Liver (tissue), 9 donors: ENCODE results near the gene TBC1D21. TPM values are rescaled to one million over a fixed set of nuclear protein-coding genes. Genes with fewer than 3 reads are reported as not detected.

Experiments used
- DNase-seq: peaks from one replicate; pipeline ENCODE4 v3.0.0-alpha.2; 2017; ENCODE audit warnings: low spot score
- H3K27ac ChIP-seq, 2 donors: one replicate each; pipeline ENCODE4 v1.7.0; 2013; ENCODE audit warnings: inconsistent platforms in 2 of 2, low read length in 2 of 2, control low read depth in 1 of 2, low read depth in 1 of 2, mild to moderate bottlenecking in 1 of 2
- H3K27me3 ChIP-seq, 4 donors: one replicate each; pipeline versions ENCODE4 v1.6.1 to v1.7.0; 2013; ENCODE audit warnings: low read length in 3 of 4, inconsistent platforms in 1 of 4, mild to moderate bottlenecking in 1 of 4, moderate library complexity in 1 of 4; ENCODE audit not compliant: control insufficient read depth in 4 of 4, insufficient read depth in 4 of 4
- H3K36me3 ChIP-seq, 4 donors: one replicate each; pipeline versions ENCODE4 v1.6.1 to v1.7.0; 2013; ENCODE audit warnings: low read length in 3 of 4, mild to moderate bottlenecking in 3 of 4, low read depth in 1 of 4, moderate library complexity in 1 of 4; ENCODE audit not compliant: control insufficient read depth in 4 of 4, insufficient read depth in 3 of 4
- H3K4me1 ChIP-seq, 4 donors: one replicate each; pipeline versions ENCODE4 v1.6.1 to v1.7.0; 2013; ENCODE audit warnings: low read length in 3 of 4, mild to moderate bottlenecking in 3 of 4, moderate library complexity in 1 of 4; ENCODE audit not compliant: control insufficient read depth in 4 of 4, insufficient read depth in 4 of 4
- H3K4me3 ChIP-seq, 3 donors: one replicate each; pipeline versions ENCODE4 v1.6.1 to v1.7.0; 2013; ENCODE audit warnings: low read length in 3 of 3, control low read depth in 1 of 3, low read depth in 1 of 3, mild to moderate bottlenecking in 1 of 3
- H3K9ac ChIP-seq, 2 donors: one replicate each; pipeline ENCODE4 v1.7.0; 2013; ENCODE audit warnings: low read length in 2 of 2, mild to moderate bottlenecking in 2 of 2, moderate library complexity in 2 of 2, control low read depth in 1 of 2, low read depth in 1 of 2
- H3K9me3 ChIP-seq, 4 donors: one replicate each; pipeline versions ENCODE4 v1.6.1 to v1.7.0; 2013; ENCODE audit warnings: low read length in 3 of 4; ENCODE audit not compliant: control insufficient read depth in 4 of 4
- EGR1 ChIP-seq, 2 donors: IDR thresholded peaks; 2 replicates each; pipeline ENCODE4 v1.6.1; 2016 to 2018; ENCODE audit warnings: antibody characterized with exemption in 2 of 2, low read depth in 2 of 2
- FOXA2 ChIP-seq: IDR thresholded peaks from 2 replicates; pipeline ENCODE4 v1.6.1; 2016; ENCODE audit warnings: antibody characterized with exemption
- GABPA ChIP-seq, 2 donors: IDR thresholded peaks in 1 of 2; conservative IDR thresholded peaks in 1 of 2; 2 replicates each; pipeline ENCODE4 v1.6.1; 2016; ENCODE audit warnings: antibody characterized with exemption in 2 of 2, mild to moderate bottlenecking in 1 of 2, moderate library complexity in 1 of 2
- HNF4G ChIP-seq: IDR thresholded peaks from 2 replicates; pipeline ENCODE4 v1.6.1; 2016; ENCODE audit warnings: antibody characterized with exemption
- NR2F2 ChIP-seq: IDR thresholded peaks from 2 replicates; pipeline ENCODE4 v1.6.1; 2016; ENCODE audit warnings: antibody characterized with exemption
- RAD21 ChIP-seq, 2 donors: IDR thresholded peaks; 2 replicates each; pipeline ENCODE4 v1.6.1; 2016; ENCODE audit warnings: antibody characterized with exemption in 2 of 2, mild to moderate bottlenecking in 2 of 2
- SP1 ChIP-seq: IDR thresholded peaks from 2 replicates; pipeline ENCODE4 v1.6.1; 2018; ENCODE audit warnings: antibody characterized with exemption, mild to moderate bottlenecking
- TAF1 ChIP-seq: conservative IDR thresholded peaks from 2 replicates; pipeline ENCODE4 v1.6.1; 2016; ENCODE audit warnings: antibody characterized with exemption, mild to moderate bottlenecking
- YY1 ChIP-seq: IDR thresholded peaks from 2 replicates; pipeline ENCODE4 v1.6.1; 2016; ENCODE audit warnings: antibody characterized with exemption, mild to moderate bottlenecking
- WGBS: extraction: QIAGEN DNeasy Blood & Tissue Kit; methylation state at CpG from one replicate; pipeline ENCODE4 v1.1.7; 2013; 5-methylcytosine and 5-hydroxymethylcytosine counted together
- polyA plus RNA-seq, 2 donors: library from polyadenylated mRNA; stranded (reverse) in 1 of 2; unstranded in 1 of 2; fragments of 200-250 nt in 1 of 2; fragments of >200 nt in 1 of 2; fragmentation: Nextera tagmentation in 1 of 2; extraction: Ambion mirVana in 1 of 2; gene quantifications; one replicate each; pipeline versions ENCODE4 v1.2.1 to v1.2.3, GENCODE V29; 2013 to 2015
- total RNA-seq, 2 donors: library from RNA; depleted of rRNA; stranded (reverse); fragments of >200 nt; gene quantifications; one replicate each; pipeline ENCODE4 v1.2.3, GENCODE V29; 2014
- TF ChIP-seq, protein P1 (sequence below): IDR thresholded peaks from 2 replicates; pipeline ENCODE4 v1.6.1; 2016; ENCODE audit warnings: antibody characterized with exemption, mild to moderate bottlenecking
- TF ChIP-seq, protein P2 (sequence below): IDR thresholded peaks from 2 replicates; pipeline ENCODE4 v1.6.1; 2016; ENCODE audit warnings: antibody characterized with exemption
- TF ChIP-seq, protein P3 (sequence below): IDR thresholded peaks from 2 replicates; pipeline ENCODE4 v1.6.1; 2016; ENCODE audit warnings: antibody characterized with exemption
- TF ChIP-seq, protein P4 (sequence below): IDR thresholded peaks from 2 replicates; pipeline ENCODE4 v1.6.1; 2016; ENCODE audit warnings: antibody characterized with exemption
- donor health status: healthy.
- donor health status: healthy.
- donor health status: healthy.
- donor health status: healthy.
- donor health status: healthy.

Gene TBC1D21
- total and polyA plus RNA-seq, 4 donors: not detected

DNA sequence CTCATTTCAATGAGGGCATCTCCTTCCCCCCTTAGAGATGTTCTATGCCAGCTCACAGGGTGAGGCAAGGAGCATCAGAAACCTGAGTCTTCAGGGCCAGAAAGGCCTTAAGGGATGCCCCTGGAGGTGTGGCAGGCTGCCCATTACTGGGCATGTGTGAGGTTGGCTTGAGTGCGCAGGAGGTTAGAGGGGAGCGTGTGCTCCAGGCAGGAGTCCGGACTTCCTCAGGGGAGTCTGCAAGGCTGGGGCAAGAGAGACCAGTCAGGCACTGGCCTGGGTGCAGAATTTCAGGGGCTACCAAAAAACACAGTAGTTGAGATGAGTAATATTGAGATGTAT, 54.8 kb downstream of the TBC1D21 start:
- no peak for TF ChIP-seq NR2F2
- no peak for TF ChIP-seq SP1
- Histone ChIP-seq H3K4me3 (peak overlapping the region in 1 of 3 donors; percentile 47), H3K9me3 (no peaks in the 10 kb centered on the region), H3K27me3 (peaks cover 0 to 9% (median 4%) of the 10 kb centered on the region in 4 donors), H3K4me1 (peaks cover 2 to 13% (median 6%) of the 10 kb centered on the region in 4 donors), H3K9ac (no peak overlapping the region), H3K27ac (no peak overlapping the region), H3K36me3 (no peaks in the 10 kb centered on the region)
- 81% methylated on average over 3 of the region's 3 CpGs for WGBS
- no peak for DNase-seq

DNA sequence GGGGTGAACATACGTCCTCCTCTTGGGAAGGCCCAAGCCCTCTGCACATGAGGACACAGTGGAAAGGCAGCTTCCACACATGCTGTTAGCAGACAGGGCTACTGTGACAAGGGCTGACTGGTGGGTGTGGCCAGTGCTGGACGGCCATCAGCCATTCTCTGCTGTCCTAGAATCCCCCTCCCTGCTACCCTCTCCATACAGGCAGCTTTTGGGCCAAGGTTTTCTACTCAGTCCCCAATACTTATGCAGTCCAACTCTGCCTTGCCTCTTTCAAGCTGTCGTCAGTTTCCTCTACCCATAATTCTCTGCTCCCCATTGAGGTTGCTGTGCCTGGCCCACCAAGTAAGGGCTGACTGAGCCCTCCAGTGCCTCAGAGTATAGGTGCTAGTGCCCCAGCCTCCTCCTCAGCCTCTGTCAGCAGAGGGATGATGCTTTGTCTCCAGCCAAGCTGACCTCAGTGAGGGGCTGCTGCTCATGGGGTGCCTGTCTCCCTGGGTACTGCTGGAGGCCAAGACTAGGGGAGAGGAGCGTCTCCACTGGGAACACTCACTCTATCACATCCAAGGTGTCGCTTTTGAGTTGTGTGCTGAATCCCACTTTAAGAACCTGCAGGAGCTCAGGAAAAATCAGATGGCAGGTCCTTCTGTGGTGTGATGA, 55.7 kb downstream of the TBC1D21 start:
- no peaks in the 10 kb centered on the region for H3K36me3 ChIP-seq
- TF ChIP-seq, protein P1, sequence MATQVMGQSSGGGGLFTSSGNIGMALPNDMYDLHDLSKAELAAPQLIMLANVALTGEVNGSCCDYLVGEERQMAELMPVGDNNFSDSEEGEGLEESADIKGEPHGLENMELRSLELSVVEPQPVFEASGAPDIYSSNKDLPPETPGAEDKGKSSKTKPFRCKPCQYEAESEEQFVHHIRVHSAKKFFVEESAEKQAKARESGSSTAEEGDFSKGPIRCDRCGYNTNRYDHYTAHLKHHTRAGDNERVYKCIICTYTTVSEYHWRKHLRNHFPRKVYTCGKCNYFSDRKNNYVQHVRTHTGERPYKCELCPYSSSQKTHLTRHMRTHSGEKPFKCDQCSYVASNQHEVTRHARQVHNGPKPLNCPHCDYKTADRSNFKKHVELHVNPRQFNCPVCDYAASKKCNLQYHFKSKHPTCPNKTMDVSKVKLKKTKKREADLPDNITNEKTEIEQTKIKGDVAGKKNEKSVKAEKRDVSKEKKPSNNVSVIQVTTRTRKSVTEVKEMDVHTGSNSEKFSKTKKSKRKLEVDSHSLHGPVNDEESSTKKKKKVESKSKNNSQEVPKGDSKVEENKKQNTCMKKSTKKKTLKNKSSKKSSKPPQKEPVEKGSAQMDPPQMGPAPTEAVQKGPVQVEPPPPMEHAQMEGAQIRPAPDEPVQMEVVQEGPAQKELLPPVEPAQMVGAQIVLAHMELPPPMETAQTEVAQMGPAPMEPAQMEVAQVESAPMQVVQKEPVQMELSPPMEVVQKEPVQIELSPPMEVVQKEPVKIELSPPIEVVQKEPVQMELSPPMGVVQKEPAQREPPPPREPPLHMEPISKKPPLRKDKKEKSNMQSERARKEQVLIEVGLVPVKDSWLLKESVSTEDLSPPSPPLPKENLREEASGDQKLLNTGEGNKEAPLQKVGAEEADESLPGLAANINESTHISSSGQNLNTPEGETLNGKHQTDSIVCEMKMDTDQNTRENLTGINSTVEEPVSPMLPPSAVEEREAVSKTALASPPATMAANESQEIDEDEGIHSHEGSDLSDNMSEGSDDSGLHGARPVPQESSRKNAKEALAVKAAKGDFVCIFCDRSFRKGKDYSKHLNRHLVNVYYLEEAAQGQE: no peak
- TF ChIP-seq, protein P2, sequence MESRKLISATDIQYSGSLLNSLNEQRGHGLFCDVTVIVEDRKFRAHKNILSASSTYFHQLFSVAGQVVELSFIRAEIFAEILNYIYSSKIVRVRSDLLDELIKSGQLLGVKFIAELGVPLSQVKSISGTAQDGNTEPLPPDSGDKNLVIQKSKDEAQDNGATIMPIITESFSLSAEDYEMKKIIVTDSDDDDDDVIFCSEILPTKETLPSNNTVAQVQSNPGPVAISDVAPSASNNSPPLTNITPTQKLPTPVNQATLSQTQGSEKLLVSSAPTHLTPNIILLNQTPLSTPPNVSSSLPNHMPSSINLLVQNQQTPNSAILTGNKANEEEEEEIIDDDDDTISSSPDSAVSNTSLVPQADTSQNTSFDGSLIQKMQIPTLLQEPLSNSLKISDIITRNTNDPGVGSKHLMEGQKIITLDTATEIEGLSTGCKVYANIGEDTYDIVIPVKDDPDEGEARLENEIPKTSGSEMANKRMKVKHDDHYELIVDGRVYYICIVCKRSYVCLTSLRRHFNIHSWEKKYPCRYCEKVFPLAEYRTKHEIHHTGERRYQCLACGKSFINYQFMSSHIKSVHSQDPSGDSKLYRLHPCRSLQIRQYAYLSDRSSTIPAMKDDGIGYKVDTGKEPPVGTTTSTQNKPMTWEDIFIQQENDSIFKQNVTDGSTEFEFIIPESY: no peak
- no peak for TF ChIP-seq YY1
- TF ChIP-seq RAD21 (IDR thresholded peaks at IDR 0.05): no peak
- TF ChIP-seq, protein P3, sequence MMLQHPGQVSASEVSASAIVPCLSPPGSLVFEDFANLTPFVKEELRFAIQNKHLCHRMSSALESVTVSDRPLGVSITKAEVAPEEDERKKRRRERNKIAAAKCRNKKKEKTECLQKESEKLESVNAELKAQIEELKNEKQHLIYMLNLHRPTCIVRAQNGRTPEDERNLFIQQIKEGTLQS: no peak
- no peak for TF ChIP-seq HNF4G
- TF ChIP-seq EGR1 (IDR thresholded peaks at IDR 0.05; ENCODE audit: low read depth in 2 of 2): no peak
- no peak for TF ChIP-seq FOXA2
- no peak for TF ChIP-seq TAF1
- no peak for TF ChIP-seq NR2F2
- TF ChIP-seq, protein P4, sequence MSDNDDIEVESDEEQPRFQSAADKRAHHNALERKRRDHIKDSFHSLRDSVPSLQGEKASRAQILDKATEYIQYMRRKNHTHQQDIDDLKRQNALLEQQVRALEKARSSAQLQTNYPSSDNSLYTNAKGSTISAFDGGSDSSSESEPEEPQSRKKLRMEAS: no peak
- no peak for TF ChIP-seq GABPA (IDR thresholded peaks at IDR 0.05 in 1 of 2, conservative IDR thresholded peaks at IDR 0.05 in 1 of 2)
- no peak overlapping the region for H3K9ac ChIP-seq
- peaks cover 2 to 13% (median 4%) of the 10 kb centered on the region in 4 donors for H3K4me1 ChIP-seq
- no peaks in the 10 kb centered on the region for H3K9me3 ChIP-seq
- H3K27me3 ChIP-seq: peaks cover 0 to 9% (median 4%) of the 10 kb centered on the region in 4 donors
- H3K4me3 ChIP-seq: no peak overlapping the region
- 66% methylated on average over 5 of the region's 5 CpGs for WGBS
- no peak overlapping the region for H3K27ac ChIP-seq
- DNase-seq: no peak
